Lung (tissue), 12 donors: ENCODE results near the gene CIRBP. TPM values are rescaled to one million over a fixed set of nuclear protein-coding genes. Genes with fewer than 3 reads are reported as not detected.

Source experiments
- ATAC-seq: fragments of 200-7000 bp; cut with Tn5 transposase; one replicate; pipeline ENCODE4 v1.9.1; 2020; ENCODE audit warnings: moderate number of reproducible peaks; ENCODE audit not compliant: insufficient read depth, low FRiP score
- DNase-seq, 3 donors: peaks; one replicate each; pipeline ENCODE4 v3.0.0-alpha.2; 2013 to 2017
- H3K27ac ChIP-seq, 2 donors: one replicate each; pipeline ENCODE4 v1.5.1; 2013; ENCODE audit warnings: mild to moderate bottlenecking in 2 of 2, moderate library complexity in 2 of 2, control low read depth in 1 of 2, inconsistent platforms in 1 of 2, low read depth in 1 of 2, low read length in 1 of 2
- H3K27me3 ChIP-seq, 3 donors: one replicate each; pipeline ENCODE4 v1.5.1; 2013; ENCODE audit warnings: low read length in 2 of 3; ENCODE audit not compliant: control insufficient read depth in 3 of 3, insufficient read depth in 3 of 3
- H3K36me3 ChIP-seq, 4 donors: one replicate each; pipeline ENCODE4 v1.5.1; 2013; ENCODE audit warnings: low read length in 4 of 4, mild to moderate bottlenecking in 1 of 4, moderate library complexity in 1 of 4; ENCODE audit not compliant: control insufficient read depth in 4 of 4, insufficient read depth in 4 of 4
- H3K4me1 ChIP-seq, 5 donors: one replicate each; pipeline ENCODE4 v1.5.1; 2013; ENCODE audit warnings: low read length in 5 of 5, mild to moderate bottlenecking in 2 of 5, moderate library complexity in 1 of 5; ENCODE audit not compliant: control insufficient read depth in 5 of 5, insufficient read depth in 5 of 5
- H3K4me3 ChIP-seq: one replicate; pipeline ENCODE4 v1.5.1; 2013; ENCODE audit warnings: mild to moderate bottlenecking, control low read depth, moderate library complexity
- H3K9ac ChIP-seq, 2 donors: one replicate each; pipeline ENCODE4 v1.5.1; 2013; ENCODE audit warnings: low read length in 2 of 2, control low read depth in 1 of 2; ENCODE audit not compliant: insufficient read depth in 1 of 2
- H3K9me3 ChIP-seq, 4 donors: one replicate each; pipeline ENCODE4 v1.5.1; 2013; ENCODE audit warnings: low read length in 3 of 4, mild to moderate bottlenecking in 1 of 4, moderate library complexity in 1 of 4; ENCODE audit not compliant: control insufficient read depth in 4 of 4, insufficient read depth in 3 of 4
- whole genome bisulfite sequencing, 2 donors: extraction: QIAGEN DNeasy Blood & Tissue Kit; methylation state at CpG; one replicate each; pipeline ENCODE4 v1.1.7; 2013; 5-methylcytosine and 5-hydroxymethylcytosine counted together
- polyA plus RNA-seq, 2 donors: library from polyadenylated mRNA; stranded (reverse); fragments of 200-250 nt; gene quantifications; one replicate each; pipeline ENCODE4 v1.2.1, GENCODE V29; 2013
- total RNA-seq, 2 donors: library from RNA; depleted of rRNA in 1 of 2; stranded (reverse); fragments of >200 nt in 1 of 2; gene quantifications; one replicate each; pipeline ENCODE4 v1.2.1, GENCODE V29; 2014 to 2021
- TF ChIP-seq, protein P1 (sequence below): IDR thresholded peaks from 2 replicates; pipeline ENCODE4 v1.5.1; 2012; ENCODE audit warnings: mild to moderate bottlenecking; ENCODE audit errors: control extremely low read depth, extremely low read depth
- donor health status: control.
- donor health status: control.
- donor health status: Bipolar disorder and iron deficiency.
- donor health status: healthy.
- donor health status: DM: yes; HTN: yes; CAD: no.

The CIRBP gene
- total and polyA plus RNA-seq, 4 donors = 313 to 488 (median 439) TPM

DNA sequence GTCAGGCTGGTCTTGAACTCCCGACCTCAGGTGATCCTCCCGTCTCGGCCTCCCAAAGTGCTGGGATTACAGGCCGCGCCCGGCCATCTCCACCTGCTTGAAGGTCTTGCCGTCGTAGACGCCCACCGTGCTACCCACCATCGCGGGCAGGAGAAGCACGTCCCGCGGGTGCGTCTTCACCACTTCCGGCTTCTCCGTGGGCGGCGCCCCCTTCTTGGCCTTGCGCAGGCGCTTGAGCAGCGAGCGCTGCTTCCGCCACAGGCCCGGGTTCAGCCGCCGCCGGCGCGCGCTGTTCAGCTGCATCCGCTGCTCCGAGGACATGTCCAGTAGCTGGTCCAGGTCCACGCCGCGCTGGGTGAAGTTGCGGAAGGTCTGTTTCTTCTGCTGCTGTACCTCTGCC lies 38.2 kb downstream of the CIRBP start:
- Histone ChIP-seq H3K9ac (no peak overlapping the region), H3K9me3 (no peaks in the 10 kb centered on the region), H3K27me3 (peaks cover 0 to 3% (median 0%) of the 10 kb centered on the region in 3 donors), H3K4me3 (no peak overlapping the region), H3K27ac (no peak overlapping the region), H3K4me1 (no peaks in the 10 kb centered on the region), H3K36me3 (no peaks in the 10 kb centered on the region)
- TF ChIP-seq, protein P1, sequence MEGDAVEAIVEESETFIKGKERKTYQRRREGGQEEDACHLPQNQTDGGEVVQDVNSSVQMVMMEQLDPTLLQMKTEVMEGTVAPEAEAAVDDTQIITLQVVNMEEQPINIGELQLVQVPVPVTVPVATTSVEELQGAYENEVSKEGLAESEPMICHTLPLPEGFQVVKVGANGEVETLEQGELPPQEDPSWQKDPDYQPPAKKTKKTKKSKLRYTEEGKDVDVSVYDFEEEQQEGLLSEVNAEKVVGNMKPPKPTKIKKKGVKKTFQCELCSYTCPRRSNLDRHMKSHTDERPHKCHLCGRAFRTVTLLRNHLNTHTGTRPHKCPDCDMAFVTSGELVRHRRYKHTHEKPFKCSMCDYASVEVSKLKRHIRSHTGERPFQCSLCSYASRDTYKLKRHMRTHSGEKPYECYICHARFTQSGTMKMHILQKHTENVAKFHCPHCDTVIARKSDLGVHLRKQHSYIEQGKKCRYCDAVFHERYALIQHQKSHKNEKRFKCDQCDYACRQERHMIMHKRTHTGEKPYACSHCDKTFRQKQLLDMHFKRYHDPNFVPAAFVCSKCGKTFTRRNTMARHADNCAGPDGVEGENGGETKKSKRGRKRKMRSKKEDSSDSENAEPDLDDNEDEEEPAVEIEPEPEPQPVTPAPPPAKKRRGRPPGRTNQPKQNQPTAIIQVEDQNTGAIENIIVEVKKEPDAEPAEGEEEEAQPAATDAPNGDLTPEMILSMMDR = no peak
- ATAC-seq (no peak), DNase-seq (no peak)
- WGBS, 2 donors = 92 to 98% methylated on average over 28 to 38 of the region's 38 CpGs

DNA sequence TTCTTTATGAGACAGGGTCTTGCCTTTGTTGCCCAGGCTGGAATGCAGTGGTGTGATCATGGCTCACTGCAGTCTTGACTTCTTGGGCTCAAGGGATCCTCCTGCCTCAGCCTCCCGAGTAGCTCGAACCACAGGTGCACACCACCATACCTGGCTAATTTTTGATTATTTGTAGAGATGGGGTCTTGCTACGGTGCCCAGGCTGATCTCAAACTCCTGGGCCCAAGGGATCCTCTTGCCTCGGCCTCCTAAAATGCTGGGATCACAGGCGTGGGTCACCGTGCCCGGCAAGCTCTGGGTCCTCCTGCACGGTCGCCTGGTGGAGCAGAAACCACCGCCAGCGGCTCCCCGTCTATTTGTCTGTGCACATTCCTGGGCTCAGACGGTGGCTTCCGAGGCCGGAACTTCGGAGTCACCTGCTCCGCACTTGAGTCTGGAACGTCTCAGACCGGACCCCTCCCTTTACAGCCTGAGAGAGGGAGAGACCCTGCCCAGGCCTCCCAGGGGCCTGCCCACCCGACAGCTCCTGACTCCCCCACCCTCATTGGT lies 38.7 kb downstream of the CIRBP start:
- Histone ChIP-seq H3K4me1 (no peaks in the 10 kb centered on the region), H3K9me3 (no peaks in the 10 kb centered on the region), H3K36me3 (no peaks in the 10 kb centered on the region), H3K4me3 (no peak overlapping the region), H3K27me3 (peaks cover 0 to 3% (median 0%) of the 10 kb centered on the region in 3 donors), H3K27ac (no peak overlapping the region), H3K9ac (no peak overlapping the region)
- no peak for ATAC-seq
- no peak for DNase-seq
- WGBS, 2 donors = 82 to 85% methylated on average over 20 of the region's 20 CpGs
- TF ChIP-seq, protein P1 = no peak

DNA sequence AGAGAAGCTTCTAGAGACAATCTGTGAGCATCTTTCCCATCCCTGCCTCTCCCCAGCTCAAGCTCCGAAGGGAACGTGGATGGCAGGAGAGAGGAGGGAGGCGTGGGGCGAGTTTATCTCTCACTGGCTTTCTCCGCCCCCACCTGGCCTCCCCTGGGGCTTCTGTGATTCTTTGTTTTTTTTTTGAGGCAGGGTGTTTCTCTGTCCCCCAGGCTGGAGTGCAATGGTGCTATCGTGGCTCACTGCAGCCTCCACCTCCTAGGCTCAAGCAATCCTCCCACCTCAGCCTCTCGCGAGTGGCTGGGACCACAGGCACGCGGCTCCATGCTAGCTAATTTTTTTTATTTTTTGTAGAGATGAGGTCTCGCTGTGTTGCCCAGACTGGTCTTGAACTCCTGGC lies 39.6 kb downstream of the CIRBP start:
- ATAC-seq (no peak), DNase-seq (no peak)
- Histone ChIP-seq H3K27me3 (peaks cover 1 to 3% (median 3%) of the 10 kb centered on the region in 3 donors), H3K36me3 (no peaks in the 10 kb centered on the region), H3K4me3 (no peak overlapping the region), H3K27ac (no peak overlapping the region), H3K9me3 (no peaks in the 10 kb centered on the region), H3K9ac (no peak overlapping the region), H3K4me1 (no peaks in the 10 kb centered on the region)
- 68 to 77% methylated on average over 11 of the region's 11 CpGs for WGBS, 2 donors
- TF ChIP-seq, protein P1 = no peak
